NCI-H226 (cell line): ENCODE data around the gene PTPRG.

Experiments
- DNase-seq: peaks from one replicate; pipeline ENCODE4 v3.0.0-alpha.2; 2015

The PTPRG gene

GRCh38 chr3:61593446-61594029, 32.2 kb downstream of the PTPRG start:
- no peak for DNase-seq

GRCh38 chr3:61594144-61594963, 33.0 kb downstream of the PTPRG start:
- DNase-seq: no peak

DNA sequence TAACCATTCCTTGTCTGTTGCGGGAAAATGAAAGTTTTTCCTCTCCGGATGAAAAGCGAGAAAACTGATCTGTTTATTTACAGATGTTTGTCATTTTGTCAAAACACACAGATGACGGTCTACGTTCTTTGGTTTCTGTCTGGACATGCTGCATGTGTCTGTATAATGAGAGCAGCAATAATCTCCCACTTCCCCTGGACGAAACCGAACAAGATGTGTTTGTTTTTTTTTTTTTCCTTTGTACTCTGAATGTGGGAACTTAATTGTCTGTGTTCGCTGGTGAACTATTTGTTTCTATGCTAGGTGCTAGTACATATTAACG, 33.6 kb downstream of the PTPRG start:
- no peak for DNase-seq

- no peak for DNase-seq
Observed at GRCh38 chr3:61595288-61595687, 33.9 kb downstream of the PTPRG start.

- DNase-seq: no peak
Observed at GRCh38 chr3:61595826-61596225, 34.5 kb downstream of the PTPRG start.

GRCh38 chr3:61597906-61598305, 36.5 kb downstream of the PTPRG start:
- no peak for DNase-seq

- DNase-seq: no peak
Observed at GRCh38 chr3:61600195-61600594, 38.8 kb downstream of the PTPRG start.

DNA sequence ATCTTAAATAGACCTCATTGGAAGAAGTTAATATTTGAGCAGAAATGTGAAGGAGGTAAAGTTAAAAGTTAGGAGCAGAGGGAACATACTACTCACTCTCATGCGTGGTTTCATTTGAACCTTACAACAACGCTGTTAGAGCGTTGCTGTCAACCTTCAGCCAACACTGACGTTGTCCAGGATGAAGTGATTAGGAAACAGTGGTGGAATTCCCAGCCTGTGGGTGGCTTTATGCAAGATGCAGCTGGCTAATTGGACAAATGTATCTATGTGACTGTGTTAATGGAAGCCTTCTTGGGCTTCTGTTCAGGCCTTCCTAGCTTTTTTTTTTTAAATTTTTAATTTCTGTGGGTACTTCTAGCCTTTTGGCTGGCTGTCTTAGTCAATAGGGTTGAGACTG, 40.5 kb downstream of the PTPRG start:
- no peak for DNase-seq

DNA sequence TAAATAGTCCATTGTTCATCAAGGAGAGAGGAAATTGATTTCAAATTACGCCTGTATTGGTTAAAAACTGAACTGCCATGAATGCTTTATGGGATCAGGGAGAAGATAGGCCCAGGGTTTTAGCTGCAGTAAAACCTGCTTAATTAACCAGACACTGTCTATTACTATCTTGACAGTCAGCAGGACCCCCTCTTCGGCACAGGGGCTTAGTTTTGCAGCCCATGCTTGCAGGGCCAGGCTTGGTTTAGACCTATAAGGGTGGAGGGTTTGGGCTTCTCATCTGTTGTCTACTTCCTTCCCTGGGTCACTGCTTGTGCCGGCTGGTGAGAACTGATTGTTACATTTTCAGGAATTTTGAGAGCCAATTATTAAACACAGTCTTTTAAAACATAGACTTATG, 41.1 kb downstream of the PTPRG start:
- DNase-seq: no peak

- no peak for DNase-seq
Observed at GRCh38 chr3:61605589-61606175, 44.3 kb downstream of the PTPRG start.

DNA sequence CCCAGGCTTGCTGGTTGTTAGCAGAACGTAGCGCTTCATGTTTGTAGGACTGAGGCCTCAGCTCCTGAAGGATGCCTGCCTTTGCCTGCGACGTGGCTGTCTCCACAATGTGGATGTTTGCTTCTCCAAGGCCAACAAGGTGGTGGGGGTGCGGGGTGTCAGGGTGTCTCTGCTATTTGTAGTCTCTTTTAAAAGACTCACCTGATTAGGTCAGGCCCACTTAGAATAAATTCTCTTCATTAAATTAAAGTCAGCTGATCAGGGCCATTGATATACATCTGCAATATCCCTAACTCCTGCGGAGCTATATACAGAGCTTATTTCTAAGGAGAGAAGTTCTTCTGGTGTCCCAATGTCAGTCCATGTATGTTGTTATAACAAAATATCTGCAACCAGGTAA, 44.8 kb downstream of the PTPRG start:
- DNase-seq: no peak

GRCh38 chr3:61608072-61608471, 46.7 kb downstream of the PTPRG start:
- DNase-seq: no peak

DNA sequence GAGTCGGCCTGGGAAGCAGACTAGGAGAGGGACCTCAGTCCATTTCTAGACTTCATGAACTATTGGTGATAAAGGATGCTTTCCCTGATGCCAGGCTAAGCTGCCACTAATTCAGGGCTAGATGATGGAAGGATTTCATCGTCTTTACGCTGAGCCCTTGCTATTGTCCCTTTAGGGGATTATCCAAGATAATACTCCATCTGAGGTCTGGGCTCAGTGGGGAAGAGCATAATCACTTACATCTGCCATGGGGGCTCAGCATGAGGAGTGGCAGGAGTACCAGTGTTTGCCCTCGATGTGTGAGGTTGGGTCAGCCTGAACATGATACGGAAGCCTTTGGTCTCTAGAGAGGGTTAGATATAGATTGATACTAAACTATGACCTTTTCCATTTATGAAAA, 47.3 kb downstream of the PTPRG start:
- no peak for DNase-seq

GRCh38 chr3:61610316-61610715, 48.9 kb downstream of the PTPRG start:
- no peak for DNase-seq

GRCh38 chr3:61612211-61613194, 51.1 kb downstream of the PTPRG start:
- peak; percentile 52 for DNase-seq

DNA sequence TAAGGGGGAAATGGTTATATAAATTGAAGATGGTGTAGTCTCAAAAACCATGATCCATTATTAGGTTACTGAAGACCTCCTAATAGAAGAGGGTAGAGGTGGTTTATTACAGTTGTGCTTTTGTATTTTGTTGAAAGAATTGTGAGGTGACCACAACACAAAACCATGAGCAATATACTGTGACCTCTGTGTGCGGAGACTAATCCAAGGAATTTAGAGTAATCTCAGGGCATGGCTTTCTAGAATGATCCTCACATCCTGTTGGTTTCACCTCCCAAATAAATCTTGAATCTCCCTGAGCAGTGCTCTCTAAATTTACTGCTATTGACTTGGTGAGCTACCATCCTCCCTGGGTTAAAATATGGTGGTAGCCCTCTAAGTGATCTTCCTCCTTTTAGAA, 52.3 kb downstream of the PTPRG start:
- DNase-seq: no peak

GRCh38 chr3:61615643-61616042, 54.3 kb downstream of the PTPRG start:
- DNase-seq: no peak

GRCh38 chr3:61616586-61616985, 55.2 kb downstream of the PTPRG start:
- DNase-seq: no peak

- no peak for DNase-seq
Observed at GRCh38 chr3:61617041-61617440, 55.7 kb downstream of the PTPRG start.

GRCh38 chr3:61617651-61618050, 56.3 kb downstream of the PTPRG start:
- no peak for DNase-seq

GRCh38 chr3:61618231-61618630, 56.9 kb downstream of the PTPRG start:
- no peak for DNase-seq

DNA sequence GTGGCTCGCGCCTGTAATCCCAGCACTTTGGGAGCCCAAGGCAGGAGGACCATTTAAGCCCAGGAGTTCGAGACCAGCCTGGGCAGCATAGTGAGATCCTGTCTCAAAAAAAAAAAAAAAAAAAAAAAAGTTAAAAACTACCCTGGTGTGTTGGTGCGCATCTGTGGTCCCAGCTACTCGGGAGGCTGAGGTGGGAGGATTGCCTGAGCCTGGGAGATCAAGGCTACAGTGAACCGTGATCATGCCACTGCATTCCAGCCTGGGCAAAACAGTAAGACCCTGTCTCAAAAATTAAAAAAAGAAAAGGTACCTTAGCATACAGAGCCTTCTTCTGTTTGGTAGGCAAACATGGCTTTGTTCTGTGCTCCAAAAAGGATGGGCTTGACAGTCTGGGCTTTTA, 57.5 kb downstream of the PTPRG start:
- no peak for DNase-seq

- DNase-seq: no peak
Observed at GRCh38 chr3:61620073-61620472, 58.7 kb downstream of the PTPRG start.
